HepG2 (cell line): ENCODE data around the gene RAB23. TPM values are rescaled to one million over a fixed set of nuclear protein-coding genes. Genes with fewer than 3 reads are reported as not detected.

Source experiments
- ATF5 ChIP-seq: sonication (generic); formaldehyde crosslinking; IDR thresholded peaks from 2 replicates; pipeline ENCODE4 v1.4.0; 2020; ENCODE audit warnings: mild to moderate bottlenecking, low read depth, missing genetic modification reagents
- ATRX ChIP-seq: sonication (generic); formaldehyde crosslinking; IDR thresholded peaks from 2 replicates; pipeline ENCODE4 v1.4.0; 2020; ENCODE audit warnings: missing genetic modification reagents, borderline replicate concordance
- FOXC1 ChIP-seq: sonication (generic); formaldehyde crosslinking; IDR thresholded peaks from 2 replicates; pipeline ENCODE4 v1.8.0; 2022; ENCODE audit warnings: mild to moderate bottlenecking, missing genetic modification reagents, borderline replicate concordance
- GABPA ChIP-seq, 2 experiments: IDR thresholded peaks; 2 replicates each; pipeline ENCODE4 v1.6.1; 2011 to 2016; ENCODE audit warnings: low read depth in 2 of 2, low read length in 1 of 2, missing biosample characterization in 1 of 2, missing genetic modification characterization in 1 of 2
- HES4 ChIP-seq: sonication (generic); formaldehyde crosslinking; IDR thresholded peaks from 2 replicates; pipeline ENCODE4 v1.9.0; 2021; ENCODE audit warnings: mild to moderate bottlenecking, missing genetic modification reagents, borderline replicate concordance
- HMGA1 ChIP-seq: sonication (generic); formaldehyde crosslinking; conservative IDR thresholded peaks from 2 replicates; pipeline ENCODE4 v1.4.0; 2020; ENCODE audit warnings: missing genetic modification reagents
- NFRKB ChIP-seq: fragments of 450-650 bp; IDR thresholded peaks from 2 replicates; pipeline ENCODE4 v1.6.1; 2017
- PITX1 ChIP-seq: sonication (generic); formaldehyde crosslinking; IDR thresholded peaks from 2 replicates; pipeline ENCODE4 v1.5.1; 2020; ENCODE audit warnings: mild to moderate bottlenecking, missing genetic modification reagents
- TFE3 ChIP-seq: IDR thresholded peaks from 2 replicates; pipeline ENCODE4 v1.6.1; 2016
- TRIM22 ChIP-seq: fragments of 450-650 bp; IDR thresholded peaks from 2 replicates; pipeline ENCODE4 v1.6.1; 2017
- ZNF281 ChIP-seq: sonication (generic); formaldehyde crosslinking; IDR thresholded peaks from 2 replicates; pipeline ENCODE4 v1.4.0; 2020; ENCODE audit warnings: missing genetic modification reagents, borderline replicate concordance
- ZNF501 ChIP-seq: sonication (generic); formaldehyde crosslinking; IDR thresholded peaks from 2 replicates; pipeline ENCODE4 v1.5.1; 2020; ENCODE audit warnings: mild to moderate bottlenecking, moderate library complexity, missing genetic modification reagents
- ZZZ3 ChIP-seq: sonication (generic); formaldehyde crosslinking; IDR thresholded peaks from 2 replicates; pipeline ENCODE4 v1.4.0; 2020; ENCODE audit warnings: missing genetic modification reagents, mild to moderate bottlenecking, borderline replicate concordance
- polyA plus RNA-seq, 8 experiments: library from polyadenylated mRNA; depleted of rRNA in 3 of 8; stranded (reverse) in 7 of 8; unstranded in 1 of 8; fragments of >200 nt; fragmentation: Illumina TruSeq in 4 of 8; extraction: Trizol in 4 of 8; gene quantifications; 2 replicates each; pipeline versions ENCODE4 v1.2.1 to v1.2.3, GENCODE V29; 2011 to 2016; ENCODE audit warnings: low read depth in 4 of 8, missing spikeins in 1 of 8, mixed read lengths in 1 of 8; ENCODE audit not compliant: insufficient read depth in 1 of 8
- total RNA-seq, 5 experiments: library from RNA; depleted of rRNA; stranded (reverse); fragments of >200 nt; fragmentation: Illumina TruSeq; extraction: Trizol; gene quantifications; 2 replicates each; pipeline ENCODE4 v1.2.3, GENCODE V29; 2016; ENCODE audit warnings: low read depth in 1 of 5
- TF ChIP-seq, protein P1 (sequence below): IDR thresholded peaks from 2 replicates; pipeline ENCODE4 v1.6.1; 2012; ENCODE audit warnings: inconsistent platforms
- TF ChIP-seq, protein P2 (sequence below): sonication (generic); formaldehyde crosslinking; conservative IDR thresholded peaks from 2 replicates; pipeline ENCODE4 v1.4.0; 2020; ENCODE audit warnings: mild to moderate bottlenecking, missing genetic modification reagents, moderate library complexity

Gene RAB23
- total and polyA plus RNA-seq, 2 of the 13 experiments (the other 11 are each of a cell fraction or from before 2014, with no cell fraction given): 5.5 to 16.4 TPM

- TF ChIP-seq ATRX (CRISPR knock-in tag): no peak
- TF ChIP-seq ZZZ3 (CRISPR knock-in tag): no peak
- TF ChIP-seq, protein P1, sequence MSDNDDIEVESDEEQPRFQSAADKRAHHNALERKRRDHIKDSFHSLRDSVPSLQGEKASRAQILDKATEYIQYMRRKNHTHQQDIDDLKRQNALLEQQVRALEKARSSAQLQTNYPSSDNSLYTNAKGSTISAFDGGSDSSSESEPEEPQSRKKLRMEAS: peak; percentile 92
- peak; percentile 90 for TF ChIP-seq ZNF501 (CRISPR knock-in tag)
- no peak; the same call in none of the 2 replicates for TF ChIP-seq PITX1 (CRISPR knock-in tag)
- TF ChIP-seq HMGA1 (CRISPR knock-in tag): no peak
- TF ChIP-seq ZNF281: peak; percentile 36; the same call in 1 of the 2 replicates
- TF ChIP-seq, protein P2, sequence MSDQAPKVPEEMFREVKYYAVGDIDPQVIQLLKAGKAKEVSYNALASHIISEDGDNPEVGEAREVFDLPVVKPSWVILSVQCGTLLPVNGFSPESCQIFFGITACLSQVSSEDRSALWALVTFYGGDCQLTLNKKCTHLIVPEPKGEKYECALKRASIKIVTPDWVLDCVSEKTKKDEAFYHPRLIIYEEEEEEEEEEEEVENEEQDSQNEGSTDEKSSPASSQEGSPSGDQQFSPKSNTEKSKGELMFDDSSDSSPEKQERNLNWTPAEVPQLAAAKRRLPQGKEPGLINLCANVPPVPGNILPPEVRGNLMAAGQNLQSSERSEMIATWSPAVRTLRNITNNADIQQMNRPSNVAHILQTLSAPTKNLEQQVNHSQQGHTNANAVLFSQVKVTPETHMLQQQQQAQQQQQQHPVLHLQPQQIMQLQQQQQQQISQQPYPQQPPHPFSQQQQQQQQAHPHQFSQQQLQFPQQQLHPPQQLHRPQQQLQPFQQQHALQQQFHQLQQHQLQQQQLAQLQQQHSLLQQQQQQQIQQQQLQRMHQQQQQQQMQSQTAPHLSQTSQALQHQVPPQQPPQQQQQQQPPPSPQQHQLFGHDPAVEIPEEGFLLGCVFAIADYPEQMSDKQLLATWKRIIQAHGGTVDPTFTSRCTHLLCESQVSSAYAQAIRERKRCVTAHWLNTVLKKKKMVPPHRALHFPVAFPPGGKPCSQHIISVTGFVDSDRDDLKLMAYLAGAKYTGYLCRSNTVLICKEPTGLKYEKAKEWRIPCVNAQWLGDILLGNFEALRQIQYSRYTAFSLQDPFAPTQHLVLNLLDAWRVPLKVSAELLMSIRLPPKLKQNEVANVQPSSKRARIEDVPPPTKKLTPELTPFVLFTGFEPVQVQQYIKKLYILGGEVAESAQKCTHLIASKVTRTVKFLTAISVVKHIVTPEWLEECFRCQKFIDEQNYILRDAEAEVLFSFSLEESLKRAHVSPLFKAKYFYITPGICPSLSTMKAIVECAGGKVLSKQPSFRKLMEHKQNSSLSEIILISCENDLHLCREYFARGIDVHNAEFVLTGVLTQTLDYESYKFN (CRISPR knock-in tag): no peak; the same call in none of the 2 replicates
- TF ChIP-seq NFRKB: no peak
- no peak for TF ChIP-seq GABPA (IDR thresholded peaks at IDR 0.05; ENCODE audit: low read depth, low read length)
- no peak for TF ChIP-seq GABPA (CRISPR knock-in tag; IDR thresholded peaks at IDR 0.05; ENCODE audit: low read depth)
- peak; percentile 89 for TF ChIP-seq HES4 (CRISPR knock-in tag)
- no peak for TF ChIP-seq TRIM22
- no peak; the same call in none of the 2 replicates for TF ChIP-seq FOXC1 (CRISPR knock-in tag)
- TF ChIP-seq ATF5 (CRISPR knock-in tag): 0 out of 2 replicates have a peak, but pooled peaks have one; percentile 27
- TF ChIP-seq TFE3 (CRISPR knock-in tag): no peak; the same call in 1 of the 2 replicates
These were observed 49.7 kb downstream of the RAB23 start, which contains the start of gene BAG2 (continued) for GRCh38 chr6:57172136-57173055.
